Endothelial cell of umbilical vein (primary cell): ENCODE data around the gene PPFIBP2. TPM values are rescaled to one million over a fixed set of nuclear protein-coding genes. Genes with fewer than 3 reads are reported as not detected.

Source experiments
- BruUV-seq: library from RNA; stranded (reverse); fragments of 400-500 nt; replicated peaks from 2 replicates; lab custom pipeline; 2021; lab: Mats Ljungman, UMichigan
- CTCF ChIA-PET: fragments of 300-600, 350-600 bp; sonication (Branson Sonifier 250); formaldehyde crosslinking; loops from one replicate; lab custom pipeline; 2021; ENCODE audit warnings: antibody characterized with exemption, inconsistent platforms; lab: Charles Lee
- POLR2A ChIA-PET: fragments of 300-600, 350-600 bp; sonication (Branson Sonifier 250); formaldehyde crosslinking; loops from one replicate; lab custom pipeline; 2021; ENCODE audit warnings: antibody characterized with exemption, inconsistent platforms; lab: Charles Lee
- DNase-seq: peaks from one replicate; pipeline ENCODE4 v3.0.0-alpha.2; 2011; ENCODE audit warnings: low read depth, low spot score
- FAIRE-seq: peaks from 2 replicates; lab custom pipeline; 2011; peaks lifted over from hg19 to GRCh38; lab: Jason Lieb, UNC
- H2AFZ ChIP-seq: 2 replicates; pipeline ENCODE4 v1.6.0; 2012; ENCODE audit warnings: low read depth, low read length, control low read depth, inconsistent platforms
- H3K27ac ChIP-seq: 2 replicates; pipeline ENCODE4 v1.5.1; 2011; ENCODE audit warnings: low read depth, mild to moderate bottlenecking, control low read depth, low read length, moderate library complexity; ENCODE audit not compliant: insufficient read depth
- H3K27me3 ChIP-seq, 2 experiments: 2 replicates each; pipeline versions ENCODE4 v1.6.0 to v1.6.1; 2011; ENCODE audit warnings: low read length in 2 of 2, mixed read lengths in 1 of 2; ENCODE audit not compliant: control insufficient read depth in 2 of 2, insufficient read depth in 2 of 2
- H3K36me3 ChIP-seq, 2 experiments: 2 replicates in 1 of 2; 3 replicates in 1 of 2; pipeline ENCODE4 v1.5.1; 2011; ENCODE audit warnings: low read length in 2 of 2, mild to moderate bottlenecking in 1 of 2, moderate library complexity in 1 of 2; ENCODE audit not compliant: control insufficient read depth in 2 of 2, insufficient read depth in 2 of 2; ENCODE audit errors: extremely low read depth in 1 of 2
- H3K4me1 ChIP-seq: 3 replicates; pipeline ENCODE4 v1.5.1; 2011; ENCODE audit warnings: mild to moderate bottlenecking, low read length; ENCODE audit not compliant: control insufficient read depth, insufficient read depth; ENCODE audit errors: extremely low read depth
- H3K4me2 ChIP-seq: 2 replicates; pipeline ENCODE4 v1.6.1; 2011; ENCODE audit warnings: low read length, control low read depth, mixed read lengths; ENCODE audit not compliant: insufficient read depth
- H3K4me3 ChIP-seq, 3 experiments: fragments of 200-600 bp in 1 of 3; sonication (generic), shearing (Covaris generic) in 1 of 3; replicated peaks in 1 of 3; 2 replicates each; pipeline ENCODE4 v1.5.1; 2011 to 2016; ENCODE audit warnings: control low read depth in 3 of 3, low read length in 3 of 3, mild to moderate bottlenecking in 2 of 3, inconsistent platforms in 1 of 3, low read depth in 1 of 3, moderate library complexity in 1 of 3; ENCODE audit not compliant: insufficient read depth in 1 of 3
- H3K79me2 ChIP-seq: 2 replicates; pipeline ENCODE4 v1.6.0; 2012; ENCODE audit warnings: low read length, inconsistent platforms; ENCODE audit not compliant: control insufficient read depth, insufficient read depth
- H3K9ac ChIP-seq: replicated peaks from 2 replicates; pipeline ENCODE3; 2011; ENCODE audit warnings: low read length, control low read depth; ENCODE audit not compliant: insufficient read depth; ENCODE audit errors: extremely low read depth
- H3K9me1 ChIP-seq: replicated peaks from 3 replicates; pipeline ENCODE4 v1.6.0; 2011; ENCODE audit warnings: mild to moderate bottlenecking, low read length; ENCODE audit not compliant: control insufficient read depth, insufficient read depth; ENCODE audit errors: extremely low read depth
- H3K9me3 ChIP-seq: replicated peaks from 2 replicates; pipeline ENCODE4 v1.5.1; 2012; ENCODE audit warnings: low read length, inconsistent platforms; ENCODE audit not compliant: control insufficient read depth, insufficient read depth
- H4K20me1 ChIP-seq: replicated peaks from 2 replicates; pipeline ENCODE3; 2011; ENCODE audit warnings: mild to moderate bottlenecking, low read length; ENCODE audit not compliant: control insufficient read depth, insufficient read depth; ENCODE audit errors: extremely low read depth
- CTCF ChIP-seq, 2 donors: IDR thresholded peaks; 1 replicate in 1 of 2; 2 replicates in 1 of 2; pipeline ENCODE4 v1.5.1; 2011; ENCODE audit warnings: low read length in 2 of 2, mild to moderate bottlenecking in 2 of 2, moderate library complexity in 2 of 2, control low read depth in 1 of 2, inconsistent platforms in 1 of 2, low read depth in 1 of 2; ENCODE audit not compliant: insufficient read depth in 1 of 2; ENCODE audit errors: extremely low read depth in 1 of 2
- EZH2 ChIP-seq: IDR thresholded peaks from 2 replicates; pipeline ENCODE4 v1.6.1; 2012; ENCODE audit warnings: borderline replicate concordance, low read depth, mild to moderate bottlenecking, moderate library complexity, low read length, inconsistent platforms; ENCODE audit not compliant: severe bottlenecking
- GATA2 ChIP-seq: IDR thresholded peaks from 2 replicates; pipeline ENCODE4 v1.7.0; 2011; ENCODE audit warnings: low read depth, mild to moderate bottlenecking, moderate library complexity, mixed read lengths, low read length; ENCODE audit not compliant: insufficient read length, insufficient read depth
- MAX ChIP-seq: IDR thresholded peaks from 2 replicates; pipeline ENCODE4 v1.6.1; 2011; ENCODE audit not compliant: insufficient read depth, insufficient read length
- MYC ChIP-seq: IDR thresholded peaks from one replicate; pipeline ENCODE4 v1.6.1; 2011; ENCODE audit warnings: mild to moderate bottlenecking, low read depth, low read length
- dilution Hi-C: fragments of 300-500 bp; cut with MboI; formaldehyde crosslinking; loops from one replicate; pipeline ENCODE4 v1.15.0; 2019; ENCODE audit warnings: low sequenced_read_pairs; ENCODE audit not compliant: extremely low pct_ligation_motif_present
- intact Hi-C: fragments of 100-400 bp; cut with micrococcal nuclease; formaldehyde crosslinking; loops from one replicate; pipeline ENCODE4 v1.10.0; 2022
- polyA plus RNA-seq, 4 experiments: library from polyadenylated mRNA; depleted of rRNA in 3 of 4; stranded (reverse) in 3 of 4; unstranded in 1 of 4; fragments of >200 nt; gene quantifications; 2 replicates each; pipeline versions ENCODE4 v1.2.1 to v1.2.3, GENCODE V29; 2011 to 2012; ENCODE audit warnings: missing spikeins in 1 of 4
- total RNA-seq: library from RNA; stranded (reverse); gene quantifications from 2 replicates; pipeline ENCODE4 v1.2.3, GENCODE V29; 2021

The PPFIBP2 gene
- total and polyA plus RNA-seq, 2 donors (not counting 3 experiments of a cell fraction or from before 2014, with no cell fraction given), result 1.3 to 4.0 TPM

GRCh38 chr11:7547687-7548086 lies 33.9 kb downstream of the PPFIBP2 start:
- H4K20me1 ChIP-seq, result no peaks in the 10 kb centered on the region
- no peaks in the 10 kb centered on the region for H3K27me3 ChIP-seq
- dilution Hi-C loops, result no loop called here
- DNase-seq, result no peak
- H3K9ac ChIP-seq, result no peak overlapping the region
- BruUV-seq, result no TSS peak
- no peak for TF ChIP-seq MYC
- no peak for TF ChIP-seq MAX
- TF ChIP-seq CTCF (IDR thresholded peaks at IDR 0.05; ENCODE audit: extremely low read depth in 1 of 2, insufficient read depth in 1 of 2, low read depth in 1 of 2, low read length in 2 of 2), result no peak
- TF ChIP-seq GATA2, result no peak
- no peak for TF ChIP-seq EZH2
- no peak overlapping the region for H3K27ac ChIP-seq
- H3K9me1 ChIP-seq, result no peaks in the 10 kb centered on the region
- H3K4me1 ChIP-seq, result no peaks in the 10 kb centered on the region
- no peak overlapping the region for H3K4me2 ChIP-seq
- no peaks in the 10 kb centered on the region for H3K79me2 ChIP-seq
- no peak overlapping the region for H2AFZ ChIP-seq
- ChIA-PET POLR2A (no interaction called here), CTCF (interaction anchor here (1.0 to 6.2 kb wide), 2 partner anchors 109 to 120 kb away, joined by 3 to 33 read pairs; no protein-coding TSS in a partner anchor)
- H3K9me3 ChIP-seq, result no peaks in the 10 kb centered on the region
- H3K36me3 ChIP-seq, result no peaks in the 10 kb centered on the region
- H3K4me3 ChIP-seq, result no peak overlapping the region
- intact Hi-C loops, result no loop called here
- FAIRE-seq, result no peak
